IMR-90 (cell line): Measurements from ENCODE around the gene LIPM. TPM values are rescaled to one million over a fixed set of nuclear protein-coding genes. Genes with fewer than 3 reads are reported as not detected.
A peak's percentile ranks its signal among the peaks of the same experiment; 100 is the strongest.

ENCODE experiments used
- ATAC-seq: fragments of 200-7000 bp; cut with Tn5 transposase; 2 replicates; pipeline ENCODE4 v1.9.1; 2020; ENCODE audit warnings: low read depth, mild to moderate bottlenecking, moderate library complexity
- BruUV-seq: library from RNA; stranded (reverse); fragments of 400-500 nt; replicated peaks from 2 replicates; lab custom pipeline; 2021; lab: Mats Ljungman, UMichigan
- CTCF ChIA-PET: fragments of 300-600 bp; formaldehyde crosslinking; extraction: SDS; loops from one replicate; lab custom pipeline; 2021; ENCODE audit warnings: antibody characterized with exemption; lab: Yijun Ruan, JAX
- POLR2A ChIA-PET: fragments of 300-600 bp; sonication (Branson Sonifier 250); formaldehyde crosslinking; loops from one replicate; lab custom pipeline; 2022; ENCODE audit warnings: antibody characterized with exemption; ENCODE audit not compliant: unreplicated experiment; lab: Charles Lee
- DNase-seq: peaks from one replicate; pipeline ENCODE4 v3.0.0; 2013
- H2AFZ ChIP-seq: replicated peaks from 2 replicates; pipeline ENCODE3; 2013; ENCODE audit warnings: low read length, mild to moderate bottlenecking; ENCODE audit not compliant: poor library complexity
- H2AK5ac ChIP-seq: 2 replicates; pipeline ENCODE4 v1.6.1; 2013; ENCODE audit warnings: low read depth, low read length, inconsistent platforms
- H2AK9ac ChIP-seq: replicated peaks from 2 replicates; pipeline ENCODE3; 2013; ENCODE audit warnings: mild to moderate bottlenecking, low read depth, low read length, moderate library complexity; ENCODE audit not compliant: poor library complexity
- H2BK120ac ChIP-seq: 2 replicates; pipeline ENCODE4 v1.6.1; 2013; ENCODE audit warnings: low read depth, low read length, inconsistent platforms
- H2BK15ac ChIP-seq: 3 replicates; pipeline ENCODE4 v1.6.1; 2013; ENCODE audit warnings: low read depth, low read length, inconsistent platforms
- H2BK20ac ChIP-seq: 2 replicates; pipeline ENCODE4 v1.6.1; 2013; ENCODE audit warnings: low read depth, mild to moderate bottlenecking, inconsistent platforms, low read length, moderate library complexity
- H2BK5ac ChIP-seq: 2 replicates; pipeline ENCODE4 v1.6.1; 2013; ENCODE audit warnings: mild to moderate bottlenecking, low read depth, low read length, inconsistent platforms; ENCODE audit not compliant: poor library complexity, severe bottlenecking
- H3K14ac ChIP-seq: replicated peaks from 2 replicates; pipeline ENCODE4 v1.6.1; 2013; ENCODE audit warnings: low read depth, low read length, inconsistent platforms
- H3K18ac ChIP-seq: 2 replicates; pipeline ENCODE4 v1.6.1; 2013; ENCODE audit warnings: low read depth, low read length, control low read depth
- H3K23ac ChIP-seq: 2 replicates; pipeline ENCODE4 v1.6.1; 2013; ENCODE audit warnings: low read depth, low read length, inconsistent platforms
- H3K27ac ChIP-seq: 2 replicates; pipeline ENCODE4 v1.5.1; 2013; ENCODE audit warnings: mild to moderate bottlenecking, control low read depth, low read length; ENCODE audit not compliant: insufficient read depth
- H3K27me3 ChIP-seq: 2 replicates; pipeline ENCODE4 v1.6.1; 2013; ENCODE audit warnings: low read length; ENCODE audit not compliant: control insufficient read depth, insufficient read depth
- H3K36me3 ChIP-seq: 2 replicates; pipeline ENCODE4 v1.6.1; 2013; ENCODE audit warnings: low read length, mixed read lengths; ENCODE audit not compliant: control insufficient read depth, insufficient read depth
- H3K4ac ChIP-seq: 2 replicates; pipeline ENCODE4 v1.6.1; 2013; ENCODE audit warnings: low read depth, low read length, inconsistent platforms
- H3K4me1 ChIP-seq: 2 replicates; pipeline ENCODE4 v1.6.1; 2013; ENCODE audit warnings: low read length, mixed read lengths; ENCODE audit not compliant: control insufficient read depth, insufficient read depth
- H3K4me2 ChIP-seq: 2 replicates; pipeline ENCODE4 v1.6.1; 2013; ENCODE audit warnings: low read depth, mild to moderate bottlenecking, control low read depth, low read length, moderate library complexity
- H3K4me3 ChIP-seq: 2 replicates; pipeline ENCODE4 v1.5.1; 2013; ENCODE audit warnings: low read depth, mild to moderate bottlenecking, control low read depth, low read length, moderate library complexity; ENCODE audit not compliant: insufficient read depth
- H3K56ac ChIP-seq: 2 replicates; pipeline ENCODE4 v1.6.1; 2013; ENCODE audit warnings: low read length, inconsistent platforms; ENCODE audit not compliant: insufficient read depth; ENCODE audit errors: extremely low read depth
- H3K79me1 ChIP-seq, 2 experiments: 2 replicates each; pipeline ENCODE4 v1.6.1; 2013; ENCODE audit warnings: low read length in 2 of 2, inconsistent platforms in 1 of 2, low read depth in 1 of 2
- H3K9ac ChIP-seq: 2 replicates; pipeline ENCODE4 v1.6.1; 2013; ENCODE audit warnings: low read depth, low read length, control low read depth
- H3K9me1 ChIP-seq: 2 replicates; pipeline ENCODE4 v1.6.1; 2013; ENCODE audit warnings: low read length, inconsistent platforms; ENCODE audit not compliant: insufficient read depth
- H3K9me3 ChIP-seq: 2 replicates; pipeline ENCODE4 v1.6.1; 2013; ENCODE audit warnings: low read length; ENCODE audit not compliant: control insufficient read depth, insufficient read depth
- H4K20me1 ChIP-seq: 2 replicates; pipeline ENCODE4 v1.6.1; 2013; ENCODE audit warnings: low read length, inconsistent platforms; ENCODE audit not compliant: insufficient read depth
- H4K5ac ChIP-seq: 2 replicates; pipeline ENCODE4 v1.6.1; 2013; ENCODE audit warnings: mild to moderate bottlenecking, low read depth, low read length, control low read depth
- H4K8ac ChIP-seq, 2 experiments: 2 replicates each; pipeline ENCODE4 v1.6.1; 2013; ENCODE audit warnings: low read depth in 2 of 2, low read length in 2 of 2, control low read depth in 1 of 2, inconsistent platforms in 1 of 2
- H4K91ac ChIP-seq: 2 replicates; pipeline ENCODE4 v1.6.1; 2013; ENCODE audit warnings: low read depth, low read length, inconsistent platforms; ENCODE audit not compliant: insufficient read depth
- CEBPB ChIP-seq: IDR thresholded peaks from 2 replicates; pipeline ENCODE4 v1.6.1; 2012; ENCODE audit warnings: low read depth, low read length, improper control_type of control experiment
- RCOR1 ChIP-seq: IDR thresholded peaks from 2 replicates; pipeline ENCODE4 v1.6.1; 2012; ENCODE audit warnings: mild to moderate bottlenecking, low read length, improper control_type of control experiment; ENCODE audit not compliant: insufficient replicate concordance
- dilution Hi-C: fragments of 300-500 bp; cut with HindIII; formaldehyde crosslinking; loops from one replicate; pipeline ENCODE4 v1.14.3; 2018; ENCODE audit warnings: low sequenced_read_pairs; ENCODE audit not compliant: unreplicated experiment
- in situ Hi-C: fragments of 300-500 bp; cut with MboI; formaldehyde crosslinking; loops from 3 replicates; pipeline ENCODE4 v1.14.3; 2019; ENCODE audit warnings: low sequenced_read_pairs, inconsistent platforms, mixed read lengths
- intact Hi-C: fragments of 100-400 bp; cut with micrococcal nuclease; formaldehyde crosslinking; loops from 2 replicates; pipeline ENCODE4 v1.10.0; 2022
- polyA plus RNA-seq, 3 experiments: library from polyadenylated mRNA; depleted of rRNA; stranded (reverse); fragments of >200 nt; gene quantifications; 2 replicates each; pipeline ENCODE4 v1.2.3, GENCODE V29; 2012; ENCODE audit warnings: low replicate concordance in 1 of 3
- total RNA-seq: library from RNA; depleted of rRNA; stranded (reverse); fragments of >200 nt; gene quantifications from 2 replicates; pipeline ENCODE4 v1.2.3, GENCODE V29; 2012

Gene LIPM
- total and polyA plus RNA-seq, 2 of the 4 experiments (the other 2 are of a cell fraction) = not detected

DNA sequence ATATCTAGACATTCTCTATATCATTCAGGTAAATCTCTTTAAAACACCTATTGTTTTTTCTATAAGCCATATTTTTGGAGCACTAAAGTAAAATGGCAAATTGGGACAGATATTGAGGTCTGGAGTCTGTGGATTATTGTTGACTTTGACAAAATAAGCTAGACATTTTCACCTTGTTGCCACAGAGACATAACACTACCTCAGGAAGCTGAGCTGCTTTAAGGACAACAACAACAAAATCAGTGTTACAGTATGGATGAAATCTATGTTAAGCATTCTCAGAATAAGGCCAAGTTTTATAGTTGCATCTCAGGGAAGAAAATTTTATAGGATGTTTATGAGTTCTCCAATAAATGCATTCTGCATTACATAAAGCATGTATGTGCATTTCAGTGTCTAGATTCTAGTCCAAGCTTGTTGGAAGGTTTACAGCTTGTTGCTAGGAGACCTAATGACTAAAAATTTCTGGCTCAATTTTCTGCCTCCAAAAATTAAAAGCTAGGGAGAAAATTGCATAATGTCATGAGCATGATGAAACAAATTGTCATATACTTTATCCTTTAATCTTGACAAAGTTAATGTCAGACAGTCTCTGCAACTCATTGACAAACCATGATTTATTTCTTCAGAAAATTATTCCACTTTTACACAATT is 18.3 kb downstream of the LIPM start:
- no peak overlapping the region for H2BK15ac ChIP-seq
- BruUV-seq = no TSS peak
- H3K9ac ChIP-seq = no peak overlapping the region
- H2AFZ ChIP-seq = no peak overlapping the region
- H3K18ac ChIP-seq = no peak overlapping the region
- H2BK120ac ChIP-seq = no peak overlapping the region
- H3K27ac ChIP-seq = no peak overlapping the region
- no peaks in the 10 kb centered on the region for H3K4me1 ChIP-seq
- no peaks in the 10 kb centered on the region for H4K20me1 ChIP-seq
- H2BK20ac ChIP-seq = no peak overlapping the region
- no peak for TF ChIP-seq RCOR1
- peak; percentile 87 for TF ChIP-seq CEBPB
- H3K9me3 ChIP-seq = no peaks in the 10 kb centered on the region
- no peak overlapping the region for H3K14ac ChIP-seq
- no peak overlapping the region for H3K23ac ChIP-seq
- no peak overlapping the region for H2AK9ac ChIP-seq
- H3K79me1 ChIP-seq = no peaks in the 10 kb centered on the region
- H3K9me1 ChIP-seq = no peaks in the 10 kb centered on the region
- H4K5ac ChIP-seq = no peak overlapping the region
- intact Hi-C loops (no loop called here), in situ Hi-C loops (no loop called here), dilution Hi-C loops (no loop called here)
- DNase-seq (peak; percentile 73), ATAC-seq (peak; percentile 44; the same call in 1 of the 2 replicates)
- H3K4ac ChIP-seq = no peak overlapping the region
- H3K36me3 ChIP-seq = no peaks in the 10 kb centered on the region
- ChIA-PET POLR2A (no interaction called here), CTCF (no interaction called here)
- H4K91ac ChIP-seq = no peak overlapping the region
- H3K27me3 ChIP-seq = peaks cover 6% of the 10 kb centered on the region; the same call in 1 of the 2 replicates
- no peak overlapping the region for H3K56ac ChIP-seq
- H2AK5ac ChIP-seq = no peak overlapping the region
- no peak overlapping the region for H3K4me3 ChIP-seq
- no peak overlapping the region for H2BK5ac ChIP-seq
- H3K4me2 ChIP-seq = no peak overlapping the region
- H4K8ac ChIP-seq = no peak overlapping the region
